ENCODE measurements around the gene BTG2.

BTG2 gene

GRCh38 chr1:203359010-203359571, 53.8 kb downstream of the BTG2 start:
- no peak overlapping the region for H3K4me3 ChIP-seq (ENCODE audit: low read depth, low read length)
- TF ChIP-seq CTCF (IDR thresholded peaks at IDR 0.05; ENCODE audit: control insufficient read depth, extremely low read depth, insufficient read depth), result no peak
- no peak for DNase-seq (ENCODE audit: low read depth)

Measured in LNCaP clone FGC (cell line).